ENCODE measurements around the gene MAST2.
"Not testable (repeated sequence)": the region's sequence is repeated elsewhere in the genome, so short reads cannot be mapped to it uniquely, and the experiment has no call there.

MAST2 gene

GRCh38 chr1:46026531-46026930 lies 223.1 kb downstream of the MAST2 start:
- DNase-seq (ENCODE audit: low spot score): no peak

- DNase-seq (ENCODE audit: low spot score): no peak
Observed at GRCh38 chr1:46027788-46028573, 224.6 kb downstream of the MAST2 start.

GRCh38 chr1:46030074-46030870 lies 226.9 kb downstream of the MAST2 start:
- no peak for DNase-seq (ENCODE audit: low spot score)

- DNase-seq (ENCODE audit: low spot score): no peak
Observed at GRCh38 chr1:46030876-46031660, 227.7 kb downstream of the MAST2 start.

GRCh38 chr1:46034601-46035516 lies 231.4 kb downstream of the MAST2 start:
- no peak for DNase-seq (ENCODE audit: low spot score)

- DNase-seq (ENCODE audit: low spot score): peak; percentile 83
Observed at GRCh38 chr1:46036894-46037839, 233.8 kb downstream of the MAST2 start.

- no peak for DNase-seq (ENCODE audit: low spot score)
Observed at GRCh38 chr1:46039571-46040052, 236.2 kb downstream of the MAST2 start.

- DNase-seq (ENCODE audit: low spot score): no peak
Observed at GRCh38 chr1:46041551-46041950, 238.1 kb downstream of the MAST2 start.

GRCh38 chr1:46041974-46042373 lies 238.6 kb downstream of the MAST2 start:
- DNase-seq (ENCODE audit: low spot score): no peak

- DNase-seq (ENCODE audit: low spot score): no peak
Observed at GRCh38 chr1:46043458-46044017, 240.1 kb downstream of the MAST2 start.

GRCh38 chr1:46044116-46044515 lies 240.7 kb downstream of the MAST2 start:
- no peak for DNase-seq (ENCODE audit: low spot score)

- DNase-seq (ENCODE audit: low spot score): peak; percentile 47
Observed at GRCh38 chr1:46053734-46054133, 250.3 kb downstream of the MAST2 start.

- DNase-seq (ENCODE audit: low spot score): no peak
Observed at GRCh38 chr1:46056325-46056724, 252.9 kb downstream of the MAST2 start.

GRCh38 chr1:46057215-46057614 lies 253.8 kb downstream of the MAST2 start:
- not testable (repeated sequence) for DNase-seq (ENCODE audit: low spot score)

- no peak for DNase-seq (ENCODE audit: low spot score)
Observed at GRCh38 chr1:46057781-46058180, 254.4 kb downstream of the MAST2 start.

GRCh38 chr1:46058936-46059335 lies 255.5 kb downstream of the MAST2 start:
- DNase-seq (ENCODE audit: low spot score): no peak

GRCh38 chr1:46061146-46061545 lies 257.7 kb downstream of the MAST2 start:
- no peak for DNase-seq (ENCODE audit: low spot score)

- peak; percentile 18 for DNase-seq (ENCODE audit: low spot score)
Observed at GRCh38 chr1:46062651-46063319, 259.4 kb downstream of the MAST2 start.

- no peak for DNase-seq (ENCODE audit: low spot score)
Observed at GRCh38 chr1:46064708-46065107, 261.3 kb downstream of the MAST2 start.

All from hematopoietic multipotent progenitor cell treated with erythropoietin and hydrocortisone succinate and interleukin-3 and kit ligand, for 15 days (in vitro differentiated cells).